Testis (tissue), 3 donors: Measurements from ENCODE around the gene UGT1A4. TPM values are rescaled to one million over a fixed set of nuclear protein-coding genes. Genes with fewer than 3 reads are reported as not detected.

Source experiments
- DNase-seq: peaks from one replicate; pipeline ENCODE4 v3.0.0-alpha.2; 2019
- H3K27ac ChIP-seq, 2 donors: fragments of 200-600 bp; sonication (generic); one replicate each; pipeline ENCODE4 v1.5.1; 2019
- H3K27me3 ChIP-seq: fragments of 200-600 bp; sonication (generic); one replicate; pipeline ENCODE4 v1.5.1; 2019
- H3K36me3 ChIP-seq: fragments of 200-600 bp; sonication (generic); one replicate; pipeline ENCODE4 v1.5.1; 2017; ENCODE audit warnings: low read depth; ENCODE audit errors: missing control alignments
- H3K4me1 ChIP-seq: fragments of 200-600 bp; sonication (generic); one replicate; pipeline ENCODE4 v1.5.1; 2019
- H3K4me3 ChIP-seq, 2 donors: fragments of 200-600 bp; sonication (generic); one replicate each; pipeline ENCODE4 v1.5.1; 2017 to 2019
- H3K9me3 ChIP-seq: fragments of 200-600 bp; sonication (generic); one replicate; pipeline ENCODE4 v1.5.1; 2017
- CTCF ChIP-seq, 3 experiments: fragments of 450-650 bp in 2 of 3; fragments of 200-600 bp in 1 of 3; sonication (generic) in 1 of 3; IDR thresholded peaks; one replicate each; pipeline ENCODE4 v1.5.1; 2016 to 2019; ENCODE audit warnings: antibody characterized with exemption in 3 of 3, mild to moderate bottlenecking in 2 of 3, moderate library complexity in 1 of 3
- POLR2A ChIP-seq: fragments of 450-650 bp; IDR thresholded peaks from one replicate; pipeline ENCODE4 v1.6.1; 2017; ENCODE audit warnings: antibody characterized with exemption, mild to moderate bottlenecking, moderate library complexity
- WGBS, 2 donors: methylation state at CpG; one replicate each; pipeline ENCODE4 v1.1.5; 2018; 5-methylcytosine and 5-hydroxymethylcytosine counted together
- intact Hi-C: fragments of 100-400 bp; cut with DNase I; formaldehyde crosslinking; loops from one replicate; pipeline ENCODE4 v1.15.1; 2023; ENCODE audit warnings: low total_unique reads
- polyA plus RNA-seq: library from polyadenylated mRNA; stranded (reverse); fragments of 350-450 nt; fragmentation: Illumina TruSeq; extraction: RNeasy Lipid Tissue Mini Kit (QIAGEN cat#74804); gene quantifications from one replicate; pipeline ENCODE4 v1.2.3, GENCODE V29; 2014; ENCODE audit warnings: low read depth, low replicate concordance; ENCODE audit not compliant: insufficient read depth
- total RNA-seq, 2 donors: library from RNA; depleted of rRNA; stranded (reverse); fragments of >200 nt; gene quantifications; one replicate each; pipeline ENCODE4 v1.2.3, GENCODE V29; 2016

The UGT1A4 gene
- total and polyA plus RNA-seq, 3 donors from 2014 or later = 0.25 TPM; not detected in 2

- H3K4me3 ChIP-seq = no peak overlapping the region
- WGBS, 2 donors = 71 to 77% methylated on average over 4 of the region's 4 CpGs
- H3K36me3 ChIP-seq = no peaks in the 10 kb centered on the region
- TF ChIP-seq POLR2A (no peak), CTCF (IDR thresholded peaks at IDR 0.05) (no peak)
- no peaks in the 10 kb centered on the region for H3K27me3 ChIP-seq
- no peak overlapping the region for H3K27ac ChIP-seq
- intact Hi-C loops = no loop called here
- H3K4me1 ChIP-seq = no peaks in the 10 kb centered on the region
- no peak for DNase-seq
- H3K9me3 ChIP-seq = no peaks in the 10 kb centered on the region
These were observed 98.2 kb downstream of the UGT1A4 start for GRCh38 chr2:233816771-233817170.

GRCh38 chr2:233817361-233817911 is 98.9 kb downstream of the UGT1A4 start:
- H3K36me3 ChIP-seq = no peaks in the 10 kb centered on the region
- no peak overlapping the region for H3K4me3 ChIP-seq
- H3K27ac ChIP-seq = no peak overlapping the region
- no peaks in the 10 kb centered on the region for H3K4me1 ChIP-seq
- intact Hi-C loops = no loop called here
- H3K9me3 ChIP-seq = no peaks in the 10 kb centered on the region
- no peaks in the 10 kb centered on the region for H3K27me3 ChIP-seq
- DNase-seq = no peak
- TF ChIP-seq POLR2A (no peak), CTCF (IDR thresholded peaks at IDR 0.05) (no peak)
- 83 to 100% methylated on average over 2 to 3 of the region's 3 CpGs for WGBS, 2 donors

GRCh38 chr2:233817995-233818638 is 99.6 kb downstream of the UGT1A4 start:
- intact Hi-C loops = no loop called here
- Histone ChIP-seq H3K27ac (no peak overlapping the region), H3K4me3 (no peak overlapping the region), H3K9me3 (no peaks in the 10 kb centered on the region), H3K36me3 (no peaks in the 10 kb centered on the region), H3K27me3 (no peaks in the 10 kb centered on the region), H3K4me1 (no peaks in the 10 kb centered on the region)
- DNase-seq = no peak
- WGBS, 2 donors = 91 to 97% methylated on average over 10 to 11 of the region's 11 CpGs
- no peak for TF ChIP-seq CTCF (IDR thresholded peaks at IDR 0.05)
- TF ChIP-seq POLR2A = no peak

- H3K4me3 ChIP-seq = no peak overlapping the region
- H3K36me3 ChIP-seq = no peaks in the 10 kb centered on the region
- no peak for TF ChIP-seq POLR2A
- no peak for TF ChIP-seq CTCF (IDR thresholded peaks at IDR 0.05)
- intact Hi-C loops = no loop called here
- WGBS, 2 donors = 78 to 79% methylated on average over 9 to 17 of the region's 17 CpGs
- H3K27me3 ChIP-seq = no peaks in the 10 kb centered on the region
- H3K9me3 ChIP-seq = no peaks in the 10 kb centered on the region
- H3K27ac ChIP-seq = no peak overlapping the region
- no peaks in the 10 kb centered on the region for H3K4me1 ChIP-seq
- no peak for DNase-seq
These were observed 100.4 kb downstream of the UGT1A4 start for GRCh38 chr2:233818639-233819621.
